Parathyroid adenoma (tissue), 2 donors: Measurements from ENCODE around the gene WBP1L.
A peak's percentile ranks its signal among the peaks of the same experiment; 100 is the strongest.

ENCODE experiments used
- H2AFZ ChIP-seq: fragments of 300-600 bp; sonication (generic); one replicate; pipeline ENCODE4 v1.7.0; 2017; ENCODE audit warnings: antibody characterized with exemption, mild to moderate bottlenecking
- H3K27ac ChIP-seq: fragments of 300-600 bp; sonication (generic); one replicate; pipeline ENCODE4 v1.7.0; 2017
- H3K27me3 ChIP-seq: fragments of 300-600 bp; sonication (generic); one replicate; pipeline ENCODE4 v1.7.0; 2017; ENCODE audit warnings: low read length; ENCODE audit not compliant: control insufficient read depth, insufficient read depth
- H3K36me3 ChIP-seq: fragments of 300-600 bp; sonication (generic); one replicate; pipeline ENCODE4 v1.7.0; 2017; ENCODE audit warnings: low read length; ENCODE audit not compliant: control insufficient read depth, insufficient read depth
- H3K4me1 ChIP-seq: fragments of 300-600 bp; sonication (generic); one replicate; pipeline ENCODE4 v1.7.0; 2017; ENCODE audit warnings: control low read depth
- H3K4me2 ChIP-seq: fragments of 300-600 bp; sonication (generic); one replicate; pipeline ENCODE4 v1.7.0; 2017; ENCODE audit warnings: low read length
- H3K4me3 ChIP-seq: fragments of 300-600 bp; sonication (generic); one replicate; pipeline ENCODE4 v1.7.0; 2017; ENCODE audit warnings: low read depth, low read length
- H3K79me2 ChIP-seq: fragments of 300-600 bp; sonication (generic); one replicate; pipeline ENCODE4 v1.7.0; 2017; ENCODE audit warnings: control low read depth
- H3K9ac ChIP-seq: fragments of 300-600 bp; sonication (generic); one replicate; pipeline ENCODE4 v1.7.0; 2017; ENCODE audit warnings: mild to moderate bottlenecking
- H3K9me3 ChIP-seq: fragments of 300-600 bp; sonication (generic); one replicate; pipeline ENCODE4 v1.7.0; 2017; ENCODE audit warnings: low read length; ENCODE audit not compliant: control insufficient read depth
- CTCF ChIP-seq: fragments of 300-600 bp; sonication (generic); IDR thresholded peaks from one replicate; pipeline ENCODE4 v1.7.0; 2017; ENCODE audit warnings: antibody characterized with exemption, mild to moderate bottlenecking
- donor health status: primary hyperparathyroidism.

The WBP1L gene

GRCh38 chr10:102701796-102702195, 42.0 kb upstream of the WBP1L start:
- no peak overlapping the region for H2AFZ ChIP-seq
- H3K4me3 ChIP-seq, result no peak overlapping the region
- H3K79me2 ChIP-seq, result peaks cover 45% of the 10 kb centered on the region
- H3K27ac ChIP-seq, result no peak overlapping the region
- TF ChIP-seq CTCF, result no peak
- no peak overlapping the region for H3K9ac ChIP-seq
- H3K27me3 ChIP-seq, result no peaks in the 10 kb centered on the region
- H3K36me3 ChIP-seq, result no peaks in the 10 kb centered on the region
- no peak overlapping the region for H3K4me2 ChIP-seq
- no peaks in the 10 kb centered on the region for H3K4me1 ChIP-seq
- H3K9me3 ChIP-seq, result no peaks in the 10 kb centered on the region

GRCh38 chr10:102702742-102703141, 41.0 kb upstream of the WBP1L start:
- Histone ChIP-seq H3K4me1 (no peaks in the 10 kb centered on the region), H3K4me3 (no peak overlapping the region), H3K27me3 (no peaks in the 10 kb centered on the region), H3K79me2 (peaks cover 46% of the 10 kb centered on the region), H3K9ac (no peak overlapping the region), H3K4me2 (no peak overlapping the region), H3K27ac (no peak overlapping the region), H3K36me3 (no peaks in the 10 kb centered on the region), H2AFZ (no peak overlapping the region), H3K9me3 (no peaks in the 10 kb centered on the region)
- TF ChIP-seq CTCF, result no peak

- H3K4me2 ChIP-seq, result no peak overlapping the region
Observed at GRCh38 chr10:102704915-102705314, 38.8 kb upstream of the WBP1L start.

DNA sequence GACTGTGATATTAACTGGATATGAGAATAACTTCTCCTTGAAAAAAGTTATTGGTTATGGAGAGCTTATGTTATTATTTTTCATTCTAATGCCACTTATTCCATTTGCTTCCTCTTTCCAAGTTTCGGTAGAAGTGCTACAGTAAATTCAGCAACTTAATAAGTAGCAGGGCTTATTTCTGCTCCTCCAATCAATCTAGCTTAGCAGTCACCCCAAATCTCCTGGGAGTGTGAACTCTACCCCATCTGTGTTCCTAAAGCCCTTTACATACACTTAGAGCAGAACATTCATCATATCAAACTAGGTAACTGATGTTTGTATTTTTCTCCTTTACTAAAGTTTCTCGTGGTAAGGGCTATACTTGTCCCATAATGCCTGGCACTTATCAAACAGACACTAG, 38.2 kb upstream of the WBP1L start:
- Histone ChIP-seq H3K4me2 (no peak overlapping the region), H3K36me3 (no peaks in the 10 kb centered on the region), H3K27ac (no peak overlapping the region), H3K4me3 (no peak overlapping the region), H3K79me2 (peaks cover 54% of the 10 kb centered on the region), H3K27me3 (no peaks in the 10 kb centered on the region), H3K9me3 (no peaks in the 10 kb centered on the region), H3K4me1 (peaks cover 3% of the 10 kb centered on the region), H3K9ac (no peak overlapping the region), H2AFZ (no peak overlapping the region)
- TF ChIP-seq CTCF, result no peak

More at GRCh38 chr10:102704915-102705314, 38.8 kb upstream of the WBP1L start:
- no peaks in the 10 kb centered on the region for H3K36me3 ChIP-seq
- no peak for TF ChIP-seq CTCF
- H3K4me3 ChIP-seq, result no peak overlapping the region
- no peak overlapping the region for H3K27ac ChIP-seq
- H3K9ac ChIP-seq, result no peak overlapping the region
- H3K9me3 ChIP-seq, result no peaks in the 10 kb centered on the region
- peaks cover 51% of the 10 kb centered on the region for H3K79me2 ChIP-seq
- H3K27me3 ChIP-seq, result no peaks in the 10 kb centered on the region
- no peak overlapping the region for H2AFZ ChIP-seq
- no peaks in the 10 kb centered on the region for H3K4me1 ChIP-seq

DNA sequence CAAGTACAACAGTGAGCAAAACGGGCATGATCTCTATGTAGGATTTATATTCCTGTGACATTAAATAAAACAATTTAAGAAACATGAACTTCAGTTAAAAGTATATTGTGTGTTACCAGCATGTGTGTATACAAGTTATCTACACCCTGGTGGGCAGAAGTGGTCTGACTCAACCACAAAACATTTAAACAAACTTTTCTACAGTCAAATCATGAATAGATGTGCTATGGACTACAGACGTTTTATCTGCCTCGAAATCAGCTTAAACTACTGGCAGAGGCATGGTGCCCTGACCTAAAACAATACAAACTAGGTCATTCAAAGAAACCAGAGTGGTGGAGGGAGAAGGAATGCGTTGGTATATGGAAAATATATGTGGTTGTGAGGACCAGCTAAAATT, 33.1 kb upstream of the WBP1L start:
- no peak for TF ChIP-seq CTCF
- peaks cover 11% of the 10 kb centered on the region for H3K4me1 ChIP-seq
- H3K27me3 ChIP-seq, result no peaks in the 10 kb centered on the region
- H2AFZ ChIP-seq, result no peak overlapping the region
- no peak overlapping the region for H3K4me3 ChIP-seq
- no peaks in the 10 kb centered on the region for H3K9me3 ChIP-seq
- H3K79me2 ChIP-seq, result peaks cover 48% of the 10 kb centered on the region
- peak overlapping the region; percentile 4 for H3K4me2 ChIP-seq
- H3K9ac ChIP-seq, result no peak overlapping the region
- no peaks in the 10 kb centered on the region for H3K36me3 ChIP-seq
- no peak overlapping the region for H3K27ac ChIP-seq
